ENCODE results near the gene MGLL.

- TF ChIP-seq CTCF (IDR thresholded peaks at IDR 0.05) (no peak), POLR2AphosphoS5 (IDR thresholded peaks at IDR 0.05) (no peak)
Measured at GRCh38 chr3:127654374-127654773, 167.9 kb downstream of the MGLL start.

Measured in breast epithelium (tissue), 3 donors.